GM23338 (cell line): ENCODE results near the gene PLOD2. TPM values are rescaled to one million over a fixed set of nuclear protein-coding genes. Genes with fewer than 3 reads are reported as not detected.

Experiments used
- ATAC-seq: fragments of 200-7000 bp; cut with Tn5 transposase; 3 replicates; pipeline ENCODE4 v1.9.1; 2020
- DNase-seq: peaks from one replicate; pipeline ENCODE4 v3.0.0-alpha.2; 2015; ENCODE audit warnings: low spot score
- H2AFZ ChIP-seq: fragments of 200-600 bp; sonication (generic); 2 replicates; pipeline ENCODE4 v1.8.0; 2016; ENCODE audit warnings: antibody characterized with exemption, mild to moderate bottlenecking, moderate library complexity
- H3F3A ChIP-seq: fragments of 200-600 bp; sonication (generic); replicated peaks from 2 replicates; pipeline ENCODE4 v1.8.0; 2017; ENCODE audit warnings: antibody characterized with exemption, mixed run types, low read depth
- H3K27ac ChIP-seq: fragments of 200-600 bp; sonication (generic); 2 replicates; pipeline ENCODE4 v1.6.1; 2016; ENCODE audit warnings: low read depth
- H3K27me3 ChIP-seq: fragments of 200-600 bp; sonication (generic); 2 replicates; pipeline ENCODE4 v1.8.0; 2016; ENCODE audit warnings: mild to moderate bottlenecking, mixed run types, moderate library complexity; ENCODE audit not compliant: insufficient read depth
- H3K36me3 ChIP-seq: fragments of 200-600 bp; sonication (generic); 2 replicates; pipeline ENCODE4 v1.8.0; 2016; ENCODE audit warnings: mild to moderate bottlenecking; ENCODE audit not compliant: insufficient read depth
- H3K4me1 ChIP-seq: fragments of 200-600 bp; sonication (generic); 2 replicates; pipeline ENCODE4 v1.8.0; 2016; ENCODE audit warnings: mild to moderate bottlenecking, moderate library complexity; ENCODE audit not compliant: insufficient read depth
- H3K4me2 ChIP-seq: fragments of 200-600 bp; sonication (generic); 2 replicates; pipeline ENCODE4 v1.7.1; 2017; ENCODE audit warnings: mixed run types
- H3K4me3 ChIP-seq: fragments of 200-600 bp; sonication (generic); 2 replicates; pipeline ENCODE4 v1.6.1; 2016; ENCODE audit warnings: mixed run types
- H3K79me2 ChIP-seq: fragments of 200-600 bp; sonication (generic); replicated peaks from 2 replicates; pipeline ENCODE4 v1.8.0; 2017; ENCODE audit warnings: mild to moderate bottlenecking; ENCODE audit not compliant: insufficient read depth
- H3K9me2 ChIP-seq: fragments of 200-600 bp; sonication (generic); 2 replicates; pipeline ENCODE4 v1.8.0; 2017; ENCODE audit not compliant: insufficient read depth
- H4K20me1 ChIP-seq: fragments of 200-600 bp; sonication (generic); replicated peaks from 2 replicates; pipeline ENCODE4 v1.8.0; 2017; ENCODE audit warnings: mild to moderate bottlenecking; ENCODE audit not compliant: insufficient read depth
- H3K27ac Mint-ChIP-seq: 2 replicates; pipeline ENCODE4 v1.8.0; 2020; ENCODE audit warnings: inconsistent platforms, mild to moderate bottlenecking, moderate library complexity, mixed read lengths
- H3K27me3 Mint-ChIP-seq: 3 replicates; pipeline ENCODE4 v1.8.0; 2022; ENCODE audit warnings: low read depth, mild to moderate bottlenecking, moderate library complexity, mixed read lengths, inconsistent platforms; ENCODE audit not compliant: insufficient read depth, poor library complexity
- H3K36me3 Mint-ChIP-seq: 3 replicates; pipeline ENCODE4 v1.8.0; 2021; ENCODE audit warnings: low read depth, mild to moderate bottlenecking, inconsistent platforms, moderate library complexity, mixed read lengths
- H3K4me1 Mint-ChIP-seq: 3 replicates; pipeline ENCODE4 v1.8.0; 2020; ENCODE audit warnings: mild to moderate bottlenecking, inconsistent platforms, mixed read lengths
- H3K4me3 Mint-ChIP-seq: 3 replicates; pipeline ENCODE4 v1.8.0; 2021; ENCODE audit warnings: moderate library complexity, mild to moderate bottlenecking, inconsistent platforms, mixed read lengths
- H3K9me3 Mint-ChIP-seq: 3 replicates; pipeline ENCODE4 v1.8.0; 2020; ENCODE audit warnings: moderate library complexity, mild to moderate bottlenecking, inconsistent platforms, mixed read lengths
- CREB1 ChIP-seq: fragments of 250-450 bp; sonication (Bioruptor Pico); IDR thresholded peaks from 2 replicates; pipeline ENCODE4 v1.5.0; 2020; ENCODE audit warnings: low read depth, mild to moderate bottlenecking, moderate library complexity
- EZH2 ChIP-seq: fragments of 200-600 bp; sonication (generic); IDR thresholded peaks from one replicate; pipeline ENCODE4 v1.8.0; 2017; ENCODE audit warnings: antibody characterized with exemption, mild to moderate bottlenecking, low read depth; ENCODE audit not compliant: unreplicated experiment
- EZH2phosphoT487 ChIP-seq: fragments of 200-600 bp; sonication (generic); IDR thresholded peaks from one replicate; pipeline ENCODE4 v1.8.1; 2018; ENCODE audit warnings: antibody characterized with exemption; ENCODE audit not compliant: unreplicated experiment
- JUNB ChIP-seq: IDR thresholded peaks from one replicate; pipeline ENCODE4 v1.6.1; 2016; ENCODE audit warnings: antibody characterized with exemption; ENCODE audit not compliant: unreplicated experiment
- NANOG ChIP-seq: IDR thresholded peaks from 2 replicates; pipeline ENCODE4 v1.6.1; 2016; ENCODE audit warnings: antibody characterized with exemption, borderline replicate concordance
- POLR2AphosphoS5 ChIP-seq: IDR thresholded peaks from 2 replicates; pipeline ENCODE4 v1.6.1; 2016; ENCODE audit warnings: antibody characterized with exemption, low read depth
- STAT1 ChIP-seq: IDR thresholded peaks from one replicate; pipeline ENCODE4 v1.6.1; 2016; ENCODE audit warnings: antibody characterized with exemption; ENCODE audit not compliant: unreplicated experiment
- ZNF114 ChIP-seq: fragments of 250-450 bp; sonication (Bioruptor Pico); IDR thresholded peaks from 2 replicates; pipeline ENCODE4 v1.5.0; 2020; ENCODE audit warnings: mild to moderate bottlenecking, moderate library complexity
- ZNF331 ChIP-seq: fragments of 250-450 bp; sonication (Bioruptor Pico); IDR thresholded peaks from 2 replicates; pipeline ENCODE4 v1.5.0; 2020; ENCODE audit warnings: low read depth, mild to moderate bottlenecking, moderate library complexity
- polyA plus RNA-seq: library from polyadenylated mRNA; unstranded; fragments of >200 nt; fragmentation: Nextera tagmentation; extraction: Ambion mirVana; gene quantifications from 2 replicates; pipeline ENCODE4 v1.2.1, GENCODE V29; 2016
- total RNA-seq: library from RNA; depleted of rRNA; stranded (reverse); fragments of >200 nt; shearing (Covaris generic); gene quantifications from 2 replicates; pipeline ENCODE4 v1.2.3, GENCODE V29; 2014
- TF ChIP-seq, protein P1 (sequence below): IDR thresholded peaks from one replicate; pipeline ENCODE4 v1.6.1; 2018; ENCODE audit warnings: antibody characterized with exemption; ENCODE audit not compliant: unreplicated experiment
- TF ChIP-seq, protein P2 (sequence below), 2 experiments: fragments of 200-600 bp in 1 of 2; sonication (generic) in 1 of 2; conservative IDR thresholded peaks; 2 replicates each; pipeline versions ENCODE4 v1.5.1 to v1.6.1; 2016 to 2017; ENCODE audit warnings: antibody characterized with exemption in 2 of 2, low read depth in 2 of 2, mild to moderate bottlenecking in 2 of 2, moderate library complexity in 1 of 2
- TF ChIP-seq, protein P3 (sequence below): IDR thresholded peaks from 2 replicates; pipeline ENCODE4 v1.6.1; 2016; ENCODE audit warnings: antibody characterized with exemption

PLOD2 gene
- total and polyA plus RNA-seq, 2 experiments from 2014 or later, result 26.7 to 30.5 TPM

DNA sequence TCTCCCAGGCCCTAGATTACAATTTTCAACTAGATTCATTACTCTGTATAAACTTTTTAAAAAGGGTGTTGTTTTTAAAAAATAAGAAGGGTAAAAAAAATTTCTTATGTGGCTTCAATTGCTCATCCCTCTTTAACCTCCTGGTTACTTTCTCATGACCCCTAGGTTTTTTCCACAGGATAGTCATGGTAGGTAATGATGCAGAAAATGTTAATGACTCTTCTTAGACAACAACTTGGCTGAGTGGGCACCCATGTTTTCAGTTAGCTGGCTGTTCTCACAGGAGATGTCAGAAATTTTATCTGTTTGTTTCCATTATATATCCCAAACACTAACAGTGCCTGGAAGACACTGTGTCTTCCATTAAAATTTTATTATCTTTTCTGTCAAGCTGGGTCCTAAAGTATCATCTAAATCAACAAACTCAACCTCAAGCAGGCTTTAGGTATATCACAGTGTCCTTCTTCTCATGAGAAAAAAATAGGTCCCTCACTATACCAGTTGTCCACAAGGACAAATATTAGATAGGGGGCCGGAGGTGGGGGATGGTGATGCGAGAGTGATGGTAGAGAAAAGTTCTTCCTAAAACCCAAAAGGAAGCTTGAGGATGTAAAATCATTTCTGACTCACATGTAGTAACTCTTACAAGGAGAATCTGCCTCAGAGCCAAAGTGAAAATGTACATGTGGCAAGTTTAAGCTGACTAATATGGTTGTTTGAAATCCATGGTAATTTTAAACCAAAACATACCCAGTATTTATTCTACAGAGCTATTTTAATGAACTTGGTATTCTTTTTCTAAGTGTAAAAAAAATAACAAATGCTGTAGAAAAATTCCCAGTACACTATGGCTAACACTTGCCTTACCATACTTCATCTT lies 43.3 kb downstream of the PLOD2 start:
- Histone ChIP-seq H3K4me2 (no peak overlapping the region), H3K27ac (no peak overlapping the region)

More for the DNA sequence above, 43.3 kb downstream of the PLOD2 start:
- Histone ChIP-seq H3K9me2 (no peaks in the 10 kb centered on the region), H3F3A (no peaks in the 10 kb centered on the region), H4K20me1 (no peaks in the 10 kb centered on the region), H2AFZ (no peak overlapping the region), H3K36me3 (peaks cover 21% of the 10 kb centered on the region), H3K27me3 (no peaks in the 10 kb centered on the region), H3K4me1 (no peaks in the 10 kb centered on the region), H3K79me2 (no peaks in the 10 kb centered on the region), H3K4me3 (no peak overlapping the region)
- DNase-seq (no peak), ATAC-seq (no peak)
- H3K36me3 Mint-ChIP-seq, result peaks cover 76% of the 10 kb centered on the region
- H3K9me3 Mint-ChIP-seq, result peaks cover 35% of the 10 kb centered on the region
- TF ChIP-seq ZNF114 (CRISPR knock-in tag) (no peak), STAT1 (no peak), JUNB (no peak), EZH2phosphoT487 (no peak), EZH2 (no peak), NANOG (no peak), POLR2AphosphoS5 (no peak), CREB1 (CRISPR knock-in tag) (no peak), ZNF331 (CRISPR knock-in tag) (no peak)
- TF ChIP-seq, protein P1, sequence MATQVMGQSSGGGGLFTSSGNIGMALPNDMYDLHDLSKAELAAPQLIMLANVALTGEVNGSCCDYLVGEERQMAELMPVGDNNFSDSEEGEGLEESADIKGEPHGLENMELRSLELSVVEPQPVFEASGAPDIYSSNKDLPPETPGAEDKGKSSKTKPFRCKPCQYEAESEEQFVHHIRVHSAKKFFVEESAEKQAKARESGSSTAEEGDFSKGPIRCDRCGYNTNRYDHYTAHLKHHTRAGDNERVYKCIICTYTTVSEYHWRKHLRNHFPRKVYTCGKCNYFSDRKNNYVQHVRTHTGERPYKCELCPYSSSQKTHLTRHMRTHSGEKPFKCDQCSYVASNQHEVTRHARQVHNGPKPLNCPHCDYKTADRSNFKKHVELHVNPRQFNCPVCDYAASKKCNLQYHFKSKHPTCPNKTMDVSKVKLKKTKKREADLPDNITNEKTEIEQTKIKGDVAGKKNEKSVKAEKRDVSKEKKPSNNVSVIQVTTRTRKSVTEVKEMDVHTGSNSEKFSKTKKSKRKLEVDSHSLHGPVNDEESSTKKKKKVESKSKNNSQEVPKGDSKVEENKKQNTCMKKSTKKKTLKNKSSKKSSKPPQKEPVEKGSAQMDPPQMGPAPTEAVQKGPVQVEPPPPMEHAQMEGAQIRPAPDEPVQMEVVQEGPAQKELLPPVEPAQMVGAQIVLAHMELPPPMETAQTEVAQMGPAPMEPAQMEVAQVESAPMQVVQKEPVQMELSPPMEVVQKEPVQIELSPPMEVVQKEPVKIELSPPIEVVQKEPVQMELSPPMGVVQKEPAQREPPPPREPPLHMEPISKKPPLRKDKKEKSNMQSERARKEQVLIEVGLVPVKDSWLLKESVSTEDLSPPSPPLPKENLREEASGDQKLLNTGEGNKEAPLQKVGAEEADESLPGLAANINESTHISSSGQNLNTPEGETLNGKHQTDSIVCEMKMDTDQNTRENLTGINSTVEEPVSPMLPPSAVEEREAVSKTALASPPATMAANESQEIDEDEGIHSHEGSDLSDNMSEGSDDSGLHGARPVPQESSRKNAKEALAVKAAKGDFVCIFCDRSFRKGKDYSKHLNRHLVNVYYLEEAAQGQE, result no peak
- TF ChIP-seq, protein P2, sequence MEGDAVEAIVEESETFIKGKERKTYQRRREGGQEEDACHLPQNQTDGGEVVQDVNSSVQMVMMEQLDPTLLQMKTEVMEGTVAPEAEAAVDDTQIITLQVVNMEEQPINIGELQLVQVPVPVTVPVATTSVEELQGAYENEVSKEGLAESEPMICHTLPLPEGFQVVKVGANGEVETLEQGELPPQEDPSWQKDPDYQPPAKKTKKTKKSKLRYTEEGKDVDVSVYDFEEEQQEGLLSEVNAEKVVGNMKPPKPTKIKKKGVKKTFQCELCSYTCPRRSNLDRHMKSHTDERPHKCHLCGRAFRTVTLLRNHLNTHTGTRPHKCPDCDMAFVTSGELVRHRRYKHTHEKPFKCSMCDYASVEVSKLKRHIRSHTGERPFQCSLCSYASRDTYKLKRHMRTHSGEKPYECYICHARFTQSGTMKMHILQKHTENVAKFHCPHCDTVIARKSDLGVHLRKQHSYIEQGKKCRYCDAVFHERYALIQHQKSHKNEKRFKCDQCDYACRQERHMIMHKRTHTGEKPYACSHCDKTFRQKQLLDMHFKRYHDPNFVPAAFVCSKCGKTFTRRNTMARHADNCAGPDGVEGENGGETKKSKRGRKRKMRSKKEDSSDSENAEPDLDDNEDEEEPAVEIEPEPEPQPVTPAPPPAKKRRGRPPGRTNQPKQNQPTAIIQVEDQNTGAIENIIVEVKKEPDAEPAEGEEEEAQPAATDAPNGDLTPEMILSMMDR (conservative IDR thresholded peaks at IDR 0.05; ENCODE audit: low read depth in 2 of 2), result no peak
- TF ChIP-seq, protein P3, sequence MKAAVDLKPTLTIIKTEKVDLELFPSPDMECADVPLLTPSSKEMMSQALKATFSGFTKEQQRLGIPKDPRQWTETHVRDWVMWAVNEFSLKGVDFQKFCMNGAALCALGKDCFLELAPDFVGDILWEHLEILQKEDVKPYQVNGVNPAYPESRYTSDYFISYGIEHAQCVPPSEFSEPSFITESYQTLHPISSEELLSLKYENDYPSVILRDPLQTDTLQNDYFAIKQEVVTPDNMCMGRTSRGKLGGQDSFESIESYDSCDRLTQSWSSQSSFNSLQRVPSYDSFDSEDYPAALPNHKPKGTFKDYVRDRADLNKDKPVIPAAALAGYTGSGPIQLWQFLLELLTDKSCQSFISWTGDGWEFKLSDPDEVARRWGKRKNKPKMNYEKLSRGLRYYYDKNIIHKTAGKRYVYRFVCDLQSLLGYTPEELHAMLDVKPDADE, result no peak
- peaks cover 1% of the 10 kb centered on the region for H3K27me3 Mint-ChIP-seq
- no peak overlapping the region for H3K4me3 Mint-ChIP-seq
- H3K27ac Mint-ChIP-seq, result no peak overlapping the region
- peaks cover 4% of the 10 kb centered on the region; the same call in 1 of the 3 replicates for H3K4me1 Mint-ChIP-seq
